ENCODE results near the gene CFAP157.

Gene CFAP157

DNA sequence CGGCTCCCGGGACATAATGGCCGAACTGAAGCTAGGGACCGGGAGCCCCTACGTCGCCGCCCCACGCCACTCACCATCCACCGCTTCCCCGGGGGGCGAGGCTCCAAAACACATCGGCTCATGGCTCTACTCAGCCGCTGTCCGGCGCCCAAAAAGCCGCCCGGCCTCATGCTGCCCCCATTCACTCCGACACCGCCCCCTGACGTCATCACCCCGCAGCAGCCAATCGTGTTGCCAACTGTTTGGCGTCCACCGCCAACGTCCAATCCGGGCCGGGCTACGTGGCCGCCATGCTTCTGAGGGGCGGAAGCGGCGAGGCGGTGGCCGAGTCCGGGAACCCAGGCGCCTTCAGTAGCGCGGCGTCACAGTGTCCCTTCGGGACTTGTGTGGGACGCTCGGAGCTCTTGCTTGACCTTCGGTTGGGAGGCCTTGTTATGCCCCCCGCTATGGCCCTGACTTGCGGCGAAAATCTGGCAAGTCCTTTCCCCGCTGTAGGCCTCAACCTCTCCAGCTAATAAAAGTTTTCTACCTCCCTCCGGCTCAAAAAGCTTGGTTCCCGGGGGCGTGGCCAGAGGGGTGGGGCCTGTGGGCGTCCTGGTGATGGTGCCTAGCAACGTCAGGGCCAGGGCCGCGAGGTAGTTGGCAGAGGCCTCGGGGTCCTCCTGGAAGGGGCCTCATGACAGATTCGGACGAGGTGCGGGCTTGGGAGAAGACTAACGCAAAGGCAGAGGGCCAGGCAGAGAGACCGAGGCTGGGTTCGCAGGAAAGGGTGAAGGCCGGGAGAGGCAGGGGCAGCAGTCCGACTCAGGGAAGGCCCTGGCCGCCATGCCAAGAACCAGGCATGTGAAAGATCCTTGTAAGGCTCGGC lies 8.9 kb downstream of the CFAP157 start, which contains the start of the genes PTRH1 and TTC16:
Gene PTRH1, minus strand, starts transcription at position 194 of the 868 bp plus-strand sequence. Its CDS starts 24 bp downstream, at position 170.
Gene TTC16, plus strand, starts transcription at position 610 of the 868 bp plus-strand sequence. Its CDS starts 67 bp downstream, at position 677.
- TF ChIP-seq GATA2 (IDR thresholded peaks at IDR 0.05; ENCODE audit: low read depth, low read length) (no peak), GATA3 (IDR thresholded peaks at IDR 0.05; ENCODE audit: low read depth, low read length) (no peak)

DNA sequence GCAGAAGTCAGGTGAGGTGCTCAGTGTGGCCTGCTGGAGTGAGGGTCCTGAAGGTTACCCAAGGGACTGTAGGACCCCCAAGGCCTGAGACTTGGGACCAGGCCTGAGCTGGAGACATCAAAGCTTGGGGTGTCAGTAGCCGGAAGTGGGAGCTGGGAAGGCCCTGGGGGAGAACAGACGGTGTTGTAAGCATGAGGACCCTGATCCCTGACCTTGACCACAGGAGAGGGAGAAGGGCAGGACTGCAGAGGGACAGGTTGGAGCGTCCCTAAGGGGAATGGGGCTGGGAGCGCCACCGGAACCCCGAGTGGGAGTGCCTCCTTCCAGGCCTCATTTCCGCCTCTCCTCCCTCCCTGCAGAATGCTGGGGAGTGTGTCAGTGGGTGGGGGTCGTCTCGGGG lies 9.6 kb downstream of the CFAP157 start:
- TF ChIP-seq GATA2 (IDR thresholded peaks at IDR 0.05; ENCODE audit: low read depth, low read length), result no peak
- TF ChIP-seq GATA3 (IDR thresholded peaks at IDR 0.05; ENCODE audit: low read depth, low read length), result no peak

DNA sequence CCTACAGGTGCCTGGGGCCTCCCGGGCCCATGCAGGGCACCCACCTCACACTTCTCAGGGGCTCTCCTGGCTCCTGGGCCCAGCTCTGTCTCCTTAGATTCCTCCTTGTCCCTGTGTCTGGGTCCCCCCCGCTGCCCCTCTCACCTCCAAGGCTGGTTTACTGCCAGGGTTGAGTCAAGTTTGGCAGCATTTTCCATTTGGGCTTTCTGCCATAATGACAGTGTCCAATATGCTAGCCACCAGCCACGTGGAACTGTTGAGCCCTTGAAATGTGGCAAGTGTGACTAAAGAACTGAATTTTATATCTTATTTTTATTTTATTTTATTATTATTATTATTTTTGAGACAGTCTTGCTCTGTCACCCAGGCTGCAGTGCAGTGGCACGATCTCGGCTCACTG lies 11.0 kb downstream of the CFAP157 start:
- TF ChIP-seq GATA2 (IDR thresholded peaks at IDR 0.05; ENCODE audit: low read depth, low read length) (no peak), GATA3 (IDR thresholded peaks at IDR 0.05; ENCODE audit: low read depth, low read length) (no peak)

DNA sequence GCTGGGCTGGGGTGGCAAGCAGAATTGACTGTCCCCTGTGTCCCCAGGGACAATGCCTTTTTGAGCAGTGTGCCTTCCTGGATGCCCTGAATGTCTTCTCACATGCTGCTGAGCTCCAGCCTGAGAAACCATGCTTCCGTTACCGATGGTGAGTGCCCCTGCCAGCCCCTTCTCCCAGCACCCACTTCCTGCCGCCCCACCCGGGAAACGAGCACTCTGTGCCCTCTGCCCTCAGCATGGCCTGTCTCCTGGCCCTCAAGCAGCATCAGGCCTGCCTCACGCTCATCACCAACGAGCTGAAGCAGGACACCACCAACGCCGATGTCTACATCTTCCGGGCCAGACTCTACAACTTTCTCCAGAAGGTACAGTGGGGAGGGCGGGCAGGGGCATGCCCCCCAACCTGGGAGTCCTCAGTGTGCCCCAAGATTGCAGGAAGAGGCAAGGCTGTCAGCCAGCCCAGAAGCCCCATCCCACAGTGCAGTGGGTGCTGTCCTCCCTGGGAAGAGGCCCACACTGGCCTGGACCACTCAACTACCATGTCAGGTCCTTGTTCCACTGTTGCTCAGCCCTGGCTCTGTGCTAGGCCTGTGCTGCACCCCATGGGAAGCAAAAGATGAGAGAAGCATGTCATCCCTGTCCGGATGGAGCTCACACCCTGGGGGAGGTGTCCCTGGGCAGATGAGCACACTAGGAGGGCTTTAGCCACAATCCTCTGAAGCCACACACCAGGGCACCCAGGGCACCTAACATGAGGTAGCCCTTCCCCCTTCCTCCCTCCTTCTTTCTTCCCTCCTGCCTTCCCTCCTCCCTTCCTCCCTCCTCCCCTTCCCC lies 13.5 kb downstream of the CFAP157 start:
- no peak for TF ChIP-seq GATA3 (IDR thresholded peaks at IDR 0.05; ENCODE audit: low read depth, low read length)
- TF ChIP-seq GATA2 (IDR thresholded peaks at IDR 0.05; ENCODE audit: low read depth, low read length), result no peak

DNA sequence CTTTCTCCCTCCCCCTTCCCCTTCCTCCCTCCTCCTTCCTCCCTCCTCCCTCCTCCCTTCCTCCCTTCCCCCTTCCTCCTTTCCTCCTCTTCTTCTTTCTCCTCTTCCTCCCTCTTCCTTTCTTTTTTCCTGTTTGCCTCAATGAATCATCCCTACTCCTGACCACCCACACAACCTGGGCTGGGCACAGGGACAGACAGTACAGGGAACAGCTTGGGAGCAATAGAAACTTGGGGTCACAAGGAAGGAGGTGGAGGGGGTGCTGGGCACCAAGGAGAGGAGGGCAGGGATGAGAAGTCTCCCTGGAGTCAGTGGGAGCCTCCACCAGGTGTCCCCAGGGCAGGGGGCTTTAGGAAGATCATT lies 14.1 kb downstream of the CFAP157 start:
- TF ChIP-seq GATA3 (IDR thresholded peaks at IDR 0.05; ENCODE audit: low read depth, low read length) (no peak), GATA2 (IDR thresholded peaks at IDR 0.05; ENCODE audit: low read depth, low read length) (no peak)

DNA sequence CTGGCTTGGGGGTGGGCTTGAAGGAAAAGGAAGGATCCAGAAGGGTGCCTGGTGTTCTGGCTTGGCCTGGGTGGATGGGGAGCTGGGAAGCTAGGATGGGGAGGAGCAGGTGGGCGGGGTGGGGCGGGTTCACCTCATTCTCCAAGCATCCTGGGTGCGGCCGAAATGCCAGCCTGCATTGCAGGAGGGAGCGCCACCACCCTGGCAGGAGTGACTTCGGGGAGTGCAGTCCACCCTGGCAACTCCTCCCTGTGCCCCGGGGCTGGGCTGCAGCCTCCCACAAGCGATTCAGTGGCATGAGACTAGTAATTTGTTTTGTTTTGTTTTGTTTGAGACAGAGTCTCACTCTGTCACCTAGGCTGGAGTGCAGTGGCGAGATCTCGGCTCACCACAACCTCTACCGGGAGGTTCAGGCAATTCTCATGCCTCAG lies 14.6 kb downstream of the CFAP157 start:
- TF ChIP-seq GATA3 (IDR thresholded peaks at IDR 0.05; ENCODE audit: low read depth, low read length) (no peak), GATA2 (IDR thresholded peaks at IDR 0.05; ENCODE audit: low read depth, low read length) (no peak)

DNA sequence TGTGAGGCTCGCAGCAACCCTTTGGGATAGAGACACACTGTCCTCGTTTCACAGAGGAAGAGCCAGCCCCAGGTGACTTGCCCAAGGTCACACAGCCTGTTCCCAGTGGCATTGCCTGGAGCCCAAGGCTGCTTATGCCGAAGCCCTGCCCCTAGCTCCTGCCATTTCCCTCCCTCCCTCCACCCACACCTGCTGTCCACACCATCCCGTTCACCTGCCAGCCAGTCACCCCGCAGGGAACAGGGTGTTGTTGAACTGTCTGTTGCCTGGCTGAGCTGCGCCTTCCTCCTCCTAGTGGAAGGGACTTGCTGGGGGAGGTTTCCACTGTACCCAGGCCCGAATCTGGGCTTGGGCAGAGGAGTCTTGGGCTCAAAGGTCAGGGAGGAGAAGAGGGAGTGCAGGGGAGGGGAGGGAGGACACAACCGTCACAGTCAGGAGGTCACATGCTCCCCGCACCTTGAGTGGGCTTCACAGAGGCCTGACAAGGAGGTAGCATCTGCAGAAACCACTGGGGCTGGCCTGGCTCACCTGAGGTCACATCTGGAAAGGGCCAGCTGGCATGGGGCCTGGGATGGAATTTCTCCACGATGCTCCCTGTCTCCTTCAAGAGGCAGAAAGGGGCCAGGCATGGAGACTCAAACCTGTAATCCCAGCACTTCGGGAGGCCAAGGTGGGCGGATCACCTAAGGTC lies 15.4 kb downstream of the CFAP157 start:
- TF ChIP-seq GATA3 (IDR thresholded peaks at IDR 0.05; ENCODE audit: low read depth, low read length) (no peak), GATA2 (IDR thresholded peaks at IDR 0.05; ENCODE audit: low read depth, low read length) (no peak)

DNA sequence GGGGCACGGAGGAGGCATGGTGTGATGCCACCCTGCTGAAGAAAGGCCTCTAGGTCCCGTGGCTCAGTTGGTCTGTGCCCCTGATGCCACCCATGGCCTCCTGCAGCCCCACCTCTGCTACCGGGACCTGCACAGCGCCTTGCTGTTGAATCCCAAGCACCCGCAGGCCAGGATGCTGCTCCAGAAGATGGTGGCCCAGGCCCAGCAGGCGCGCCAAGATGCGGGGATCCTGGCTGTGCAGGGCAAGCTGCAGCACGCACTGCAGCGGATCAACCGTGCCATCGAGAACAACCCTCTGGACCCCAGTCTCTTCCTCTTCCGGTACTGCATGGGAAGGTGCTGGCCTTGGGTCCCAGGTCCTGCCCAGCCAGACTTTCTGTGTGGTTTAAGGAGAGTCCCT lies 16.2 kb downstream of the CFAP157 start:
- TF ChIP-seq GATA2 (IDR thresholded peaks at IDR 0.05; ENCODE audit: low read depth, low read length) (no peak), GATA3 (IDR thresholded peaks at IDR 0.05; ENCODE audit: low read depth, low read length) (no peak)

DNA sequence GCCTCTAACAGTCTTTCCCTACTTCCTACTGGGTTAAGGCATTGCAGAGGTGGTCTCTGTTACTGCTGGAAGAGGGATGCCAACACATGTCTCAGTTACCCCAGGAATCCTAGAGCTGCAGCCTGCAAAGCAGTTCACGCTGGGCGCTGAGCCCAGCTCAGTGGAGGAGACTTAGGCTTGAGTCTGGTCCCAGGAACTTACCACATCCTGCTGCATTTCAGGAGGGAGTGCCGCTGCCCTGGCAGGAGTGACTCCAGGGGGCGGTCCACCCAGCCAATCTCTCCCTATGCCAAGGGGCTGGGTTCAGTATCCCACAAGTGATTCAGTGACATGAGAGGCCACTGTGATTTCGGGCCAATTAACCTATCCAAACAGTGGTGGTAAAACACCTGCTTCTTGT lies 16.7 kb downstream of the CFAP157 start:
- TF ChIP-seq GATA2 (IDR thresholded peaks at IDR 0.05; ENCODE audit: low read depth, low read length) (no peak), GATA3 (IDR thresholded peaks at IDR 0.05; ENCODE audit: low read depth, low read length) (no peak)

DNA sequence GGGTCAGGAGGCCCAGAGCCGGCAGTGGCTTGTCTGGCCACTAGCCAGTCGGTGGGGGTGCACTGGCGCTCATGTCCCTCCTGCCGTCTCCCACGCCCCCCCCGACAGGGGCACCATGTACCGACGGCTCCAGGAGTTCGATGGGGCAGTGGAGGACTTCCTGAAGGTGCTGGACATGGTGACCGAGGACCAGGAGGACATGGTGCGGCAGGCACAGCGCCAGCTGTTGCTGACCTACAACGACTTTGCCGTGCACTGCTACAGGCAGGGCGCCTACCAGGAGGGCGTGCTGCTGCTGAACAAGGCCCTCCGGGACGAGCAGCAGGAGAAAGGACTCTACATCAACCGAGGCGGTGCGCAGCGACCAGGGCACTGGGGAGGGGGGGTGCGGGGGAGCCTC lies 17.2 kb downstream of the CFAP157 start:
- TF ChIP-seq GATA3 (IDR thresholded peaks at IDR 0.05; ENCODE audit: low read depth, low read length) (no peak), GATA2 (IDR thresholded peaks at IDR 0.05; ENCODE audit: low read depth, low read length) (no peak)

DNA sequence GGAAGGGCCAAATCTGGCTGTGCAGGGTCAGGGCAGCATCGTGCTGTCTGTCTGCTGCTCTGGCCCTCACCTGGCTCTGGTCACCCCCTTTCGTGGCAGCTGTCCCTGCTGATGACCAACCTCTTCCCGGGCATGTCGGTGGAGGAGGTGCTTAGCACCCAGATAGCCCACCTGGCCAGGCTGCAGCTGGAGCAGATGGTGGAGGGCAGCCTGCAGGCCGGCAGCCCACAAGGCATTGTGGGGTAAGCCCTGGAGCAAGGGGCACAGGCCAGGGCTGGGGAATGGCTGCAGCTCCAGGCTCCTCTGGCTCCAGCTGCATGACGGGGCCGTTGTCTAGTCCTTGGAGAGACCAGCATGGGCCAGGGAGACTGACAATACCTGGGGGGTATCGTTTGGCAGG lies 20.1 kb downstream of the CFAP157 start:
- TF ChIP-seq GATA2 (IDR thresholded peaks at IDR 0.05; ENCODE audit: low read depth, low read length) (no peak), GATA3 (IDR thresholded peaks at IDR 0.05; ENCODE audit: low read depth, low read length) (no peak)

DNA sequence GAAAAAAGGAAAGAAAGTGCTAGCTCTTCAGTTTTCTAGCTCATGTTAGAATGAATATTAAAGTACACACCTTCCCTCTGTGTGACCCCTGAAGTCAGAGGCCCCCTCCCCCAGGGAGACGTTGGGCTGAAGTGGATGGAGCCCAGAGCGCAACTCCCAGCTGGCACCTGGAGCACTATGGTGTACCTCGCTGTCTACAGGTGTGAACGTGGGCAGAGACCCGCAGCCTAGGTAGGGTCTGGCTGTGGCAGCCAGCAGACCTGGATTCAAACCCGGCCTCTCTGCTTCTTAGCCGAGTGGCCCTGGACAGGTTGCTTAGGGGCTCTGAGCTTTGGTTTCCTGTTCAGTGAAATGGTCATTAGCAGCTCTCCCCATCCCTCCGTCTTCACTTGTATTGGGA lies 22.0 kb downstream of the CFAP157 start:
- no peak for TF ChIP-seq GATA3 (IDR thresholded peaks at IDR 0.05; ENCODE audit: low read depth, low read length)
- TF ChIP-seq GATA2 (IDR thresholded peaks at IDR 0.05; ENCODE audit: low read depth, low read length), result no peak

DNA sequence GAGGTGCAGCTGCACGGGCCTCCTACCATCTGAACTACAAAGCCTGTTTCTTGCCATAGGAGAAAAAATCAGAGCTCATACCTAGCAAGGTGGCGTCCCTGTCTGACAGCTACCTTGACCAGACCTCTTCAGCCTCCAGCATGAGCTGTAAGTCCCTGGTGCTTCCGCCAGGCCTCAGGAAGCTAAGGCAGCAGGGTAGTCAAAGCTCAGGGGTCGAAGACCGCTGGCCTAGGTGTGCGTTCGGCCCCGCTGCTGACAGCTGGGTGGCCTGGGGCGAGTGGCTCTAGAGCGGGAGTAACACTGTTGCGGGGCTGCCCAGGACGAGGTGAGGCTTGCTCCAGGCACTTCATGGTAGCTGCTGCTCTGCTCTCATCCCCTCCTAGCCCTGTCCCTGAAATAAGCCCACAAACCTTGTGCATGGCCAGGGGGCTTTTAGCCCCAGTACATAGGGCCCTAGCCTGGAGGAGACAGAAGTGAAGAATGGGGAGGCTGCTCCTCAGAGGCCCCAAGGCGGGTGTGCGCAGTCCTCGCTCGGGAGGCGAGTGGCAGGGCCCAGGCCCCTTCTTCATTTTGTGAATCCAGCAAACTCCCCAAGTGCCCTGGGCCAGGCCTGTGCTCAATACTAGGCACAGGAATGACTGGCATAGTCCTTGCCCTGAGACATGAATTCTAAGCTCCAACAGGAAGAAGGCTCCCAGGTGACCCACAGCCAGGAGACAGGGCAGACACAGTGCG lies 22.9 kb downstream of the CFAP157 start:
- TF ChIP-seq GATA3 (IDR thresholded peaks at IDR 0.05; ENCODE audit: low read depth, low read length) (no peak), GATA2 (IDR thresholded peaks at IDR 0.05; ENCODE audit: low read depth, low read length) (no peak)
